Ovary (tissue), 9 donors: Measurements from ENCODE around the gene ERC1. TPM values are rescaled to one million over a fixed set of nuclear protein-coding genes. Genes with fewer than 3 reads are reported as not detected.

Experiments
- DNase-seq, 5 donors: peaks; one replicate each; pipeline ENCODE4 v3.0.0-alpha.2; 2019 to 2020
- H3K27ac ChIP-seq, 2 donors: fragments of 200-600 bp; one replicate each; pipeline versions ENCODE4 v1.5.1 to v1.8.0; 2019 to 2022
- H3K27me3 ChIP-seq: fragments of 200-600 bp; one replicate; pipeline ENCODE4 v1.8.0; 2022
- H3K36me3 ChIP-seq: fragments of 200-600 bp; sonication (generic); one replicate; pipeline ENCODE4 v1.5.1; 2019
- H3K4me1 ChIP-seq: one replicate; pipeline ENCODE4 v1.8.1; 2013; ENCODE audit warnings: mild to moderate bottlenecking, moderate library complexity; ENCODE audit not compliant: insufficient read depth
- H3K4me3 ChIP-seq: fragments of 200-600 bp; sonication (generic); one replicate; pipeline ENCODE4 v1.5.1; 2017
- H3K9me3 ChIP-seq, 2 donors: fragments of 200-600 bp in 1 of 2; sonication (generic) in 1 of 2; one replicate each; pipeline versions ENCODE4 v1.5.1 to v1.8.1; 2013 to 2019; ENCODE audit warnings: mild to moderate bottlenecking in 1 of 2, moderate library complexity in 1 of 2
- EP300 ChIP-seq: sonication (generic); formaldehyde crosslinking; IDR thresholded peaks from one replicate; pipeline ENCODE4 v1.6.1; 2017; ENCODE audit warnings: antibody characterized with exemption
- POLR2A ChIP-seq: fragments of 450-650 bp; IDR thresholded peaks from one replicate; pipeline ENCODE4 v1.6.1; 2017; ENCODE audit warnings: antibody characterized with exemption, mild to moderate bottlenecking, moderate library complexity
- WGBS, 3 donors: extraction: QIAGEN DNeasy Blood & Tissue Kit in 1 of 3; methylation state at CpG; one replicate each; pipeline versions ENCODE4 v1.1.5 to v1.1.7; 2013 to 2017; 5-methylcytosine and 5-hydroxymethylcytosine counted together
- intact Hi-C, 4 donors: fragments of 100-400 bp; cut with DNase I; formaldehyde crosslinking; loops; one replicate each; pipeline versions ENCODE4 v1.11.0 to v1.15.1; 2022 to 2023
- polyA plus RNA-seq, 2 donors: library from polyadenylated mRNA; stranded (reverse); fragments of 200-250 nt in 1 of 2; fragments of 350-450 nt in 1 of 2; fragmentation: Illumina TruSeq in 1 of 2; extraction: RNeasy Lipid Tissue Mini Kit (QIAGEN cat#74804) in 1 of 2; gene quantifications; one replicate each; pipeline ENCODE4 v1.2.3, GENCODE V29; 2013 to 2014
- total RNA-seq, 7 donors: library from RNA; depleted of rRNA in 2 of 7; stranded (reverse); fragments of >200 nt in 2 of 7; fragmentation: NEBNext Ultra II Directional in 3 of 7; extraction: Animal tissue kit (Norgen Biotek cat#: 25700) in 3 of 7; gene quantifications; one replicate each; pipeline versions ENCODE4 v1.1.0 to v1.2.4, GENCODE V29; 2016 to 2023
- TF ChIP-seq, protein P1 (sequence below), 3 donors: fragments of 450-650 bp in 2 of 3; fragments of 200-600 bp in 1 of 3; IDR thresholded peaks; one replicate each; pipeline versions ENCODE4 v1.5.1 to v1.8.0; 2016 to 2022; ENCODE audit warnings: antibody characterized with exemption in 3 of 3, mild to moderate bottlenecking in 1 of 3
- donor health status: DM: no; HTN: no; CAD: no; lungs with moderate emphysema.
- donor health status: DM: no; HTN: no; CAD: no.
- donor health status: Bipolar disorder and iron deficiency.
- donor health status: DM: yes; HTN: yes; CAD: no.
- donor health status: DM: no; HTN: no; CAD: no.
- donor health status: DM: yes; HTN: yes; CAD: no.

Gene ERC1
- total and polyA plus RNA-seq, 9 donors: 10.4 to 65.2 (median 51.6) TPM

- TF ChIP-seq EP300 (no peak), POLR2A (no peak)
- TF ChIP-seq, protein P1, sequence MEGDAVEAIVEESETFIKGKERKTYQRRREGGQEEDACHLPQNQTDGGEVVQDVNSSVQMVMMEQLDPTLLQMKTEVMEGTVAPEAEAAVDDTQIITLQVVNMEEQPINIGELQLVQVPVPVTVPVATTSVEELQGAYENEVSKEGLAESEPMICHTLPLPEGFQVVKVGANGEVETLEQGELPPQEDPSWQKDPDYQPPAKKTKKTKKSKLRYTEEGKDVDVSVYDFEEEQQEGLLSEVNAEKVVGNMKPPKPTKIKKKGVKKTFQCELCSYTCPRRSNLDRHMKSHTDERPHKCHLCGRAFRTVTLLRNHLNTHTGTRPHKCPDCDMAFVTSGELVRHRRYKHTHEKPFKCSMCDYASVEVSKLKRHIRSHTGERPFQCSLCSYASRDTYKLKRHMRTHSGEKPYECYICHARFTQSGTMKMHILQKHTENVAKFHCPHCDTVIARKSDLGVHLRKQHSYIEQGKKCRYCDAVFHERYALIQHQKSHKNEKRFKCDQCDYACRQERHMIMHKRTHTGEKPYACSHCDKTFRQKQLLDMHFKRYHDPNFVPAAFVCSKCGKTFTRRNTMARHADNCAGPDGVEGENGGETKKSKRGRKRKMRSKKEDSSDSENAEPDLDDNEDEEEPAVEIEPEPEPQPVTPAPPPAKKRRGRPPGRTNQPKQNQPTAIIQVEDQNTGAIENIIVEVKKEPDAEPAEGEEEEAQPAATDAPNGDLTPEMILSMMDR (IDR thresholded peaks at IDR 0.05): no peak
- peaks cover 4% of the 10 kb centered on the region for H3K4me1 ChIP-seq
- H3K36me3 ChIP-seq: no peaks in the 10 kb centered on the region
- no peak for DNase-seq
- 81 to 84% (median 82%) methylated on average over 7 of the region's 7 CpGs for WGBS, 3 donors
- intact Hi-C loops: loop anchor here in 1 of 4 donors (5.0 kb wide), 1 partner anchor 34 kb away; no protein-coding TSS in a partner anchor
- H3K4me3 ChIP-seq: no peak overlapping the region
- H3K9me3 ChIP-seq: no peaks in the 10 kb centered on the region
- no peak overlapping the region for H3K27ac ChIP-seq
- H3K27me3 ChIP-seq: no peaks in the 10 kb centered on the region
These were observed 37.2 kb upstream of the ERC1 start for GRCh38 chr12:953776-954175.

DNA sequence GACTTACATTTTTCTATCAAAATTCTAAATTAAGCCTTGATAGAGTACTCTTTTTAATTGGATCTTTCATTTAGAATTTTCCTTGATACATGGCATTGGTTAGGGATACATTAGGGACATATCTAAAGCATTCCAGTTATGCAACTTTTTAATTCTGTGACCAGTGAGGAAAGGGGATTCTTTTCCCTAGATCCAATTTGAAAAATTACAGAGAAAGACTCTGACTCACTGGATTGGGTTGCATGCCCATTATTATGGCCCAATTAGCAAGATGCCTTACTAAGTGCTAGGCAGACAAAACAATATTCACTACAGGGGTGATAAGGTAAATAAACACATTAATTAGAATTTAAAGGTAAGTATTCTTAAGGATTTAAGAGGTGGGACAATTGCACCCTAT is 36.3 kb upstream of the ERC1 start:
- DNase-seq: no peak
- no peaks in the 10 kb centered on the region for H3K36me3 ChIP-seq
- H3K27me3 ChIP-seq: no peaks in the 10 kb centered on the region
- intact Hi-C loops: loop anchor here in 1 of 4 donors (5.0 kb wide), 1 partner anchor 33 kb away; no protein-coding TSS in a partner anchor
- TF ChIP-seq, protein P1 (IDR thresholded peaks at IDR 0.05): no peak
- TF ChIP-seq POLR2A: no peak
- peaks cover 4% of the 10 kb centered on the region for H3K4me1 ChIP-seq
- H3K4me3 ChIP-seq: no peak overlapping the region
- H3K27ac ChIP-seq: no peak overlapping the region
- no peaks in the 10 kb centered on the region for H3K9me3 ChIP-seq

DNA sequence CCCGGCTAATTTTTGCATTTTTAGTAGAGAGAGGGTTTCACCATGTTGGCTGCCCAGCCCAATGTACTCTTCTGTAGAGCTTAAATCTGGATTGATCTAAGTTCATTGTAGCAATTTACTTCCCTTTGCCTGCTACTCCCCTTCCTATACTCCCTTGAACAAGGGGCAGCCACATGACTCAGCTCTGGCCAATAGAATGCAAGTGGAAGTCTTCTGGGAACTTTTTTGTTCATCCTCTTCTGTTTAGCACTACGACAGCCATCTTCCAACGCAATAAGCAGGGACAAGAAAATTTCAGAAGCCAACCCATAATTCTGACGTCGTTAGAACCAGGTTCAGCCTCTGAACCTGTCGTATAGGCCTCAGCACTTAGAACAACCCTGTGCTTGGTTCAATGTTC is 35.1 kb upstream of the ERC1 start:
- no peak overlapping the region for H3K27ac ChIP-seq
- WGBS, 3 donors: 91 to 95% (median 94%) methylated on average over 6 of the region's 6 CpGs
- H3K4me3 ChIP-seq: no peak overlapping the region
- no peaks in the 10 kb centered on the region for H3K27me3 ChIP-seq
- H3K36me3 ChIP-seq: no peaks in the 10 kb centered on the region
- intact Hi-C loops: no loop called here
- TF ChIP-seq EP300 (no peak), POLR2A (no peak)
- TF ChIP-seq, protein P1 (IDR thresholded peaks at IDR 0.05): no peak
- no peaks in the 10 kb centered on the region for H3K9me3 ChIP-seq
- DNase-seq: no peak
- peaks cover 1% of the 10 kb centered on the region for H3K4me1 ChIP-seq

DNA sequence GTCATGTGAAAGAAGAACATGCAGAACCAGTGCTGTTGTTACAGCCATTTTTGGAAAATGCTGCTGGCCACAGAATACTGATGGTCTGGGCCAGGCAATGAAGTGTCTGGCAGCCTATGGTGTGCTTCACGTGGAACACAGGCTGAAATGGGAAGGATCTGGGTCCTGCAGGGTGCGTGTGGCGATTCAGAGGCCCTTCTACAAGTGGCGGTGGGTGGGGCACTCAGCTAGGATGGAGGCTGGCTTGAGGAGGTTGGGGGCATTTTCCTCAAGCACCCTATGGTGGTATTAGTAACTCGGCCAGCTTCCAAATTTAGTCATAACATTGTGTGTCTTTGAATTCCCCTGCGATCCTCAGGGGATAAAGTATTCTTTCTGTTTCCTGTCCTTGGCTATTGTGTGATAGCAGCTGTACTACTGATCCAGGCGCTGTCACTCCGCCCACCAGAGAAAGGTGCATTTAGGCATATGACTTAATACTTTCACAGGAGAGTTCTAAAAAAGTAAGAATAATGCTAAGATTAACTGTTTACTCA is 32.4 kb upstream of the ERC1 start:
- Histone ChIP-seq H3K4me3 (no peak overlapping the region), H3K9me3 (no peaks in the 10 kb centered on the region), H3K27ac (no peak overlapping the region), H3K4me1 (no peaks in the 10 kb centered on the region), H3K36me3 (no peaks in the 10 kb centered on the region), H3K27me3 (no peaks in the 10 kb centered on the region)
- 49 to 58% (median 57%) methylated on average over 8 of the region's 8 CpGs for WGBS, 3 donors
- TF ChIP-seq POLR2A: no peak
- TF ChIP-seq EP300: no peak
- TF ChIP-seq, protein P1 (IDR thresholded peaks at IDR 0.05): no peak
- DNase-seq: no peak
- intact Hi-C loops: no loop called here
